Limb (tissue), 2 donors: ENCODE results near the gene CORO7.

Experiments used
- DNase-seq, 2 donors: peaks; one replicate each; pipeline ENCODE4 v3.0.0-alpha.2; 2016; ENCODE audit errors: extremely low spot score in 2 of 2

CORO7 gene

GRCh38 chr16:4385066-4385788 is 31.2 kb downstream of the CORO7 start:
- no peak for DNase-seq

- DNase-seq = peak; percentile 55 to 81
Measured at GRCh38 chr16:4384509-4384942, 31.9 kb downstream of the CORO7 start.

GRCh38 chr16:4383591-4384444 is 32.6 kb downstream of the CORO7 start:
- DNase-seq = no peak

GRCh38 chr16:4382795-4383357 is 33.5 kb downstream of the CORO7 start:
- no peak for DNase-seq

- no peak for DNase-seq
Measured at GRCh38 chr16:4381935-4382794, 34.2 kb downstream of the CORO7 start.

- DNase-seq = no peak
Measured at GRCh38 chr16:4381072-4381934, 35.1 kb downstream of the CORO7 start.

- DNase-seq = peak in 1 of 2 donors; percentile 68
Measured at GRCh38 chr16:4380119-4381063, 36.0 kb downstream of the CORO7 start.

- no peak for DNase-seq
Measured at GRCh38 chr16:4378999-4379690, 37.3 kb downstream of the CORO7 start.

GRCh38 chr16:4378161-4378666 is 38.2 kb downstream of the CORO7 start:
- DNase-seq = no peak

- no peak for DNase-seq
Measured at GRCh38 chr16:4377573-4378154, 38.7 kb downstream of the CORO7 start.

GRCh38 chr16:4376893-4377572 is 39.4 kb downstream of the CORO7 start:
- peak in 1 of 2 donors; percentile 46 for DNase-seq

GRCh38 chr16:4376126-4376892 is 40.1 kb downstream of the CORO7 start:
- peak in 1 of 2 donors; percentile 72 for DNase-seq

- DNase-seq = no peak
Measured at GRCh38 chr16:4375717-4376116, 40.7 kb downstream of the CORO7 start.

GRCh38 chr16:4373909-4374742 is 42.3 kb downstream of the CORO7 start:
- DNase-seq = peak; percentile 75 to 88

GRCh38 chr16:4373356-4373908 is 43.0 kb downstream of the CORO7 start:
- no peak for DNase-seq
